Measurements from ENCODE around the gene CCNY.

GRCh38 chr10:35345383-35345742 lies 9.1 kb downstream of the CCNY start:
- TF ChIP-seq POLR2AphosphoS5 (IDR thresholded peaks at IDR 0.05; ENCODE audit: borderline replicate concordance, low read depth, low read length) = no peak
- TF ChIP-seq FOXP2 (optimal IDR thresholded peaks at IDR 0.05; ENCODE audit: control extremely low read depth, extremely low read length, insufficient read depth) = no peak
